Left ventricle myocardium inferior (tissue), 1 donor: ENCODE measurements around the gene SH3BP1. TPM values are rescaled to one million over a fixed set of nuclear protein-coding genes. Genes with fewer than 3 reads are reported as not detected.

Experiments used
- DNase-seq: peaks from one replicate; pipeline ENCODE4 v3.0.0-alpha.2; 2020
- H3K27ac ChIP-seq: fragments of 200-600 bp; replicated peaks from 2 replicates; pipeline ENCODE4 v1.8.0; 2021
- H3K27me3 ChIP-seq: fragments of 200-600 bp; 2 replicates; pipeline ENCODE4 v1.8.0; 2021; ENCODE audit warnings: low read depth
- H3K36me3 ChIP-seq: fragments of 200-600 bp; 2 replicates; pipeline ENCODE4 v1.8.0; 2021
- H3K4me1 ChIP-seq: fragments of 200-600 bp; 2 replicates; pipeline ENCODE4 v1.8.0; 2021
- H3K4me3 ChIP-seq: fragments of 200-600 bp; 2 replicates; pipeline ENCODE4 v1.8.0; 2021; ENCODE audit warnings: mild to moderate bottlenecking, moderate library complexity
- H3K9me3 ChIP-seq: fragments of 200-600 bp; replicated peaks from 2 replicates; pipeline ENCODE4 v1.8.0; 2021
- CTCF ChIP-seq: fragments of 200-600 bp; IDR thresholded peaks from 2 replicates; pipeline ENCODE4 v1.8.0; 2021; ENCODE audit warnings: antibody characterized with exemption, mild to moderate bottlenecking, borderline replicate concordance
- intact Hi-C: fragments of 100-400 bp; cut with micrococcal nuclease; formaldehyde crosslinking; loops from one replicate; pipeline ENCODE4 v1.11.0; 2022
- total RNA-seq: library from RNA; stranded (reverse); fragmentation: NEBNext Ultra II Directional; extraction: Animal tissue kit (Norgen Biotek cat#: 25700); gene quantifications from one replicate; pipeline ENCODE4 v1.2.1, GENCODE V29; 2021
- donor health status: DM: no; HTN: yes; CAD: no; lungs with severe emphysema.

Gene SH3BP1
- total RNA-seq, 1 donor from 2014 or later, result 2.5 TPM

GRCh38 chr22:37658133-37659065 lies 18.9 kb downstream of the SH3BP1 start, which contains the start of gene PDXP:
TSS of gene PDXP (plus strand) at chr22:37658723. CDS start at chr22:37658783, 60 bp downstream.
- Histone ChIP-seq H3K4me3 (peak within 1 kb of the TSS; percentile 74), H3K27ac (peak within 1 kb of the TSS; percentile 86), H3K9me3 (no peaks in the 10 kb centered on the region), H3K27me3 (no peaks in the 10 kb centered on the region), H3K4me1 (peaks cover 45% of the 10 kb centered on the region), H3K36me3 (no peaks in the 10 kb centered on the region)
- peak; percentile 99 for DNase-seq
- no peak for TF ChIP-seq CTCF
- intact Hi-C loops, result no loop called here

GRCh38 chr22:37659066-37659896 lies 19.8 kb downstream of the SH3BP1 start:
- no peak for DNase-seq
- no peaks in the 10 kb centered on the region for H3K9me3 ChIP-seq
- no peaks in the 10 kb centered on the region for H3K27me3 ChIP-seq
- intact Hi-C loops, result no loop called here
- H3K27ac ChIP-seq, result peak overlapping the region; percentile 86
- H3K4me1 ChIP-seq, result peaks cover 45% of the 10 kb centered on the region
- H3K4me3 ChIP-seq, result peak overlapping the region; percentile 74
- no peaks in the 10 kb centered on the region for H3K36me3 ChIP-seq
- no peak for TF ChIP-seq CTCF

GRCh38 chr22:37659897-37660708 lies 20.6 kb downstream of the SH3BP1 start:
- H3K36me3 ChIP-seq, result peaks cover under 1% of the 10 kb centered on the region
- no peaks in the 10 kb centered on the region for H3K9me3 ChIP-seq
- DNase-seq, result no peak
- no peaks in the 10 kb centered on the region for H3K27me3 ChIP-seq
- peak overlapping the region; percentile 74 for H3K4me3 ChIP-seq
- H3K4me1 ChIP-seq, result peaks cover 50% of the 10 kb centered on the region
- intact Hi-C loops, result no loop called here
- TF ChIP-seq CTCF, result no peak
- H3K27ac ChIP-seq, result peak overlapping the region; percentile 86

GRCh38 chr22:37660709-37661045 lies 21.2 kb downstream of the SH3BP1 start:
- DNase-seq, result no peak
- Histone ChIP-seq H3K9me3 (no peaks in the 10 kb centered on the region), H3K36me3 (peaks cover 6% of the 10 kb centered on the region), H3K4me3 (peak overlapping the region; percentile 6), H3K4me1 (peaks cover 55% of the 10 kb centered on the region), H3K27me3 (no peaks in the 10 kb centered on the region), H3K27ac (peak overlapping the region; percentile 79)
- no peak for TF ChIP-seq CTCF
- intact Hi-C loops, result no loop called here
